ES-I3 (cell line): ENCODE data around the gene IL20.
"Not testable (repeated sequence)": the region's sequence is repeated elsewhere in the genome, so short reads cannot be mapped to it uniquely, and the experiment has no call there.

Experiments used
- H3K36me3 ChIP-seq: 2 replicates; pipeline ENCODE4 v1.6.1; 2013; ENCODE audit warnings: mild to moderate bottlenecking, low read length, control low read depth, moderate library complexity; ENCODE audit not compliant: insufficient read depth
- H3K4me1 ChIP-seq: 2 replicates; pipeline ENCODE4 v1.6.1; 2013; ENCODE audit warnings: mild to moderate bottlenecking, control low read depth, low read length; ENCODE audit not compliant: insufficient read depth
- H3K9ac ChIP-seq: 2 replicates; pipeline ENCODE4 v1.6.1; 2013; ENCODE audit warnings: low read depth, mild to moderate bottlenecking, low read length, moderate library complexity
- H3K9me3 ChIP-seq: 2 replicates; pipeline ENCODE4 v1.6.1; 2013; ENCODE audit warnings: mild to moderate bottlenecking, low read length, moderate library complexity; ENCODE audit not compliant: control insufficient read depth, insufficient read depth

Gene IL20

DNA sequence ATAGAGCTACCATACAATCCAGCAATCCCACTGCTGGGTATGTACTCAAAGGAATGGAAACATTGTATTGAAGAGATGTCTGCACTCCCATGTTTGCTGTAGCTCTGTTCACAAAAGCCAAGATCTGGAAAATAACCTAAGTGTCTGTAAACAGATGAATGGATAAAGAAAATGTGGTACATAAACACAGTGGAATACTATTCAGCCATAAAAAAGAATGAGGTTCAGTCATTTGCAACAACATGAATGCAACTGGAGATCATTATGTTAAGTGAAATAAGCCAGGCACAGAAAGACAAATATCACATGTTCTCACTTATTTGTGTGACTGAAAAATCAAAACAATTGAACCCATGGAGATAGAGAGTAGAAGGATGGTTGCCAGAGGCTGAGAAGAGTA is 11.7 kb upstream of the IL20 start:
- H3K9ac ChIP-seq, H3K36me3 ChIP-seq, H3K9me3 ChIP-seq, H3K4me1 ChIP-seq: not testable (repeated sequence)

DNA sequence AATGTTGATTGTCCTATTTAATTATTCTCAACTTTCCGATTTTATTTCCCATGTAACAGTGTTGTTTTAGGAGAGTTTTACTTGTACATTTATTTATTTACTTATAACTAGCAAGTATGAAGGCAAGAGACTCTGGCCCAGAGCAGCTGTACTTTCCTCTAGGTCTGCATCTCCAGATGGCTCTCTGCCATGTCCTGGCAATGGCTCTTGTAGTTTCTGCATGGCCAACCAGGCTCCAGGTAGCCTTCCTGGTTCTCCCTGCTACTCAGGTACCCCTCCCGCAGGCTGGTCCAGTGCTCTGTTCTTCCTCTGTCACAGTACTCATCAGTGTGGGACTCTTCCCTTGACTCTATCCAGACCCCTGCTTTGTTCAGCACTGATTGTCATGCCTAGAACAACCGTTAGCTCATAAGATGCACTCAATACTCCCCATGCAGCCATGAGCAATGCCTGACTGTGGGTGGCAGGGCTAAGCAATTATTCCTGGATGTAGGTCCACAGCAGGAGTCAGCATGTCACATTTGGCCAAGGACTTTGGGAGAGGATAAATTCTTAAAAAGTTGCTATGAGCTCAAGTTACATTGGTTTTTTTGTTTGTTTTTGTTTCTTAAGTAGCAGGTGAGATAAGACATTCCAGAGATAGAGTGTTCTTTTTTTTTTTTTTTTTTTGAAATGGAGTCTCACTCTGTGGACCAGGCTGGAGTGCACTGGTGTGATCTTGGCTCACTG is 10.9 kb upstream of the IL20 start:
- Histone ChIP-seq H3K9me3 (no peaks in the 10 kb centered on the region; the same call in none of the 2 replicates), H3K4me1 (no peaks in the 10 kb centered on the region), H3K9ac (no peak overlapping the region), H3K36me3 (no peaks in the 10 kb centered on the region; the same call in 1 of the 2 replicates)

DNA sequence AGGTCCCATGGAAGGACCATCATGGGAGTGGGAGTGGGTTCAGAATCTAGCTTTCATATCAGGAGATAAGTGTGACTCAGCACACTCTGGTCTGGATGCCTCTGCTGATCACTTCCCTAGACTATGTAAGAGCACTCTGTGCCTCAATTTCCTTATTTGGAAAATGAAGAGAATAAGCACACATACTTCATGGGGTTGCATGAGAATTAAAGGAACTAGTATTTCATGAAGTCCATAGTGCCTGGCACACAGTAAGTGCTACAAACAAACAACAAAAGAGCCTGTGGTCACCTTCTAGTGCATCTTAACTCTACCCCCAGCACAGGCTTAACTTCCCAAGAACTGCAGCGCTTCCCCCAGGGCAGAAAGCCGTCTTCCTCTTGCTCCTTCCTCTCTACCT is 9.6 kb upstream of the IL20 start:
- Histone ChIP-seq H3K9me3 (no peaks in the 10 kb centered on the region; the same call in none of the 2 replicates), H3K4me1 (no peaks in the 10 kb centered on the region), H3K9ac (no peak overlapping the region), H3K36me3 (no peaks in the 10 kb centered on the region; the same call in 1 of the 2 replicates)

DNA sequence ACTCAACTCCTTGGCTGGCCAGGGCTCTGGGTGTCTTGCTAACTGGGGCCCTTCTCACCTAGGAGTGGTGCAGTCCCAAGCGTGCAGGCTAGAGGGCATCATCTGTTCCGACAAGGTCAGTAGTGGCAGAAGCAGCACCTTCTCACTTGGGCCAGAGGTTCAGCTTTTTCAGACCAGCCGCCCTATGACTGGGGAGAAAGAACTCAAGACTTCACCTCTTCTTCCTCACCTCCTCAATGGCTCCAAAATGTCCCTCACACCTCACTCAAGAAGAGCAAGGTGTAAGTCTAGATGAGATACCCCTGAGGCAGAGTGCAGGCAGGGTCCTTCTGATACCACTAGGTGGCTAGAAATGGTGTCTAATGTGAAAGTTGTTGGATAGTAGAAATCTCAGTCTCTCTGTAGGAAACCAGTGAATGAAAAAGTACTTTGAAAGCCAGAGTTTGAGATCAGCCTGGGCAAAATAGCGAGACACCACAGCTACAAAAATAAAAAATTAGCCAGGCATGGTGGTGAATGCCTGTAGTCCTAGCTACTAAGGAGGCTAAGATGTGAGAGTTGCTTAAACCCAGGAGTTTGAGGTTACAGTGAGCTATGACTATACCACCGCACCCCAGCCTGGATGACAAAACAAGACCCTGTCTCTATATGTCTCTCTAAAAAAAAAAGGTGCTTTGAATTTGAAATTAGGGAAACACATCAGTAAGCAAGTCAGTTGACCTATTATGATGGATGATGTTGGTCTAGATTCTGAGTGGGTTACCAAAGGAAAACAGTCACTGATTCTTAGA is 8.6 kb upstream of the IL20 start:
- Histone ChIP-seq H3K9me3 (no peaks in the 10 kb centered on the region; the same call in none of the 2 replicates), H3K4me1 (no peaks in the 10 kb centered on the region), H3K9ac (no peak overlapping the region), H3K36me3 (no peaks in the 10 kb centered on the region; the same call in 1 of the 2 replicates)

DNA sequence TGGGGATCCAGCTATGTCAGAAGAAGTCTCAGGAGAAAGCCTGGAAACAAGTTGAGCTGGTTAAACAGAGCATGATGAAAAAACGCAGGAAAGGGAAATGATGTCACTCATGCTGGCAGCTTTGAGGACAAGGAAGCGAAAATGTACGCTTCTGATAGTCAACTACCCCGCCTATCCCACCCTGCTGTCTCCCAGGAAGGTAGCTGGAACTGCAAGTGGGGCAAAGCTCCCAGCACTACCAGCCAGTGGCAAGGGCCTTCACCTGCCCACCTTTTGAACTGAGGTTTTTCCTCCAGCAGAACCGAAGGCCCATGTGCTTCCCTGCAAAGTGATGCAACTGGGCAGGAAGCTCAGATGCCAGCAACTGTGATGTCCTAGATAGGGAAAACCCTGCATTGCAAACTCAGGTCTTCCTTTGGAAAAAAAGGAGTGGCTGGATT is 6.3 kb upstream of the IL20 start:
- Histone ChIP-seq H3K36me3 (no peaks in the 10 kb centered on the region; the same call in 1 of the 2 replicates), H3K9ac (no peak overlapping the region), H3K4me1 (no peaks in the 10 kb centered on the region), H3K9me3 (no peaks in the 10 kb centered on the region)

DNA sequence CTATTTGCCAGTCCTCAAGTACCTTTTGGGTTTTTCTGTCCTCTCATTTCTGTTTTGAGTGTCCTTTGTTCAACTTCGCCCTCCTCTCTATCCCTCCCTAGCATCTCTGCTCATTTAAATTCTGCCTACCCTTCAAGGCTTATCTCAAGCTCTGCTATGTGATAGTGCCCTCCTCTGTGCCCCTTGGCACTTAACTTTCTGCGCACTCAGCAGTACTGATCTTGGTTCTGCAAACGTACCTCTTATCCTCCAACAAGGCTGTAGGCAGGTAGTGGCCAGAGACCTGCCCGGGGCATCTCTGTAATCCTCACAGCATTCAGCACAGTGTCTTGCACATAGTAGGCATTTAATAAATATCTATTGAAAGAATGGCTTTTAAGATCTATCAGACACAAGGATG is 5.3 kb upstream of the IL20 start:
- no peak overlapping the region for H3K9ac ChIP-seq
- H3K4me1 ChIP-seq: no peaks in the 10 kb centered on the region
- H3K9me3 ChIP-seq: no peaks in the 10 kb centered on the region
- H3K36me3 ChIP-seq: no peaks in the 10 kb centered on the region; the same call in 1 of the 2 replicates

DNA sequence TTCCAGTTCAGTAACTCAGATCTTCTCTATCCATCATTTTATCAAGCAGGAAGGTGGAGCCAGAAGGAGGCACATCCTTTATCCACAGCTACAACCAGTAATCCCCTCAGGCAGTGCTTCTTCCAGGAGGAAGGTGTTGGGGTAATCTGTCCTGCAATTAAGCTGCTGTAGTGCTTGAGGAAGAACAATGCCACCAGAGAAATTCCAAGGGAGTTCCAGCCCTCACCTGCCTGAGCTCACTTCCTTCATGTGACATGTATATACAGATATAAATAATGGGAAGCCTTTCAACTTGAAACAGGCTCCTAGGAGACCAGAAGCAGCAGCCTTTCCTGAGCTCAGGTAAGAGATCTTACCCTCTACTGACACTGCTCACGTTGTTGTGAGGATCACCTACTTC is 2.2 kb upstream of the IL20 start:
- H3K36me3 ChIP-seq: no peaks in the 10 kb centered on the region
- no peaks in the 10 kb centered on the region for H3K4me1 ChIP-seq
- no peak overlapping the region for H3K9ac ChIP-seq
- H3K9me3 ChIP-seq: no peaks in the 10 kb centered on the region

DNA sequence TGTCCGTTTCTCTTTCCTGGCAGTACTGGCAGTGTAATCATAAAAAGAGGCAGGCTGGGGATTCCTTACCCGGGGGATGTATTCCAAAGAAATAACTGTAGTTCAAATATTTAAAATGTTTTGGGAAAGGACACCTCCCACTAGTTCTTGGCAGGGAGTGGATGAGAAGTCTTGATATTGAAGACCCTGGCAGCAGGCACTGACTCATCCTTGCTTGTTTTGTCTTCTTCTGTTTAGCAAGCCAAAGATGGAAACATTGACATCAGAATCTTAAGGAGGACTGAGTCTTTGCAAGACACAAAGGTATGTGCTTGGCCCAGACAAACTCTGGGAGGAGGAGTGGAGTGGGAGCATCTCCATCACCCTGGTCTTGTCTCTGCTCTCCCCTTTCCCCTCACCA is 639 bp downstream of the IL20 start:
- no peak overlapping the region for H3K9ac ChIP-seq
- H3K4me1 ChIP-seq: no peaks in the 10 kb centered on the region
- H3K9me3 ChIP-seq: no peaks in the 10 kb centered on the region
- no peaks in the 10 kb centered on the region for H3K36me3 ChIP-seq

DNA sequence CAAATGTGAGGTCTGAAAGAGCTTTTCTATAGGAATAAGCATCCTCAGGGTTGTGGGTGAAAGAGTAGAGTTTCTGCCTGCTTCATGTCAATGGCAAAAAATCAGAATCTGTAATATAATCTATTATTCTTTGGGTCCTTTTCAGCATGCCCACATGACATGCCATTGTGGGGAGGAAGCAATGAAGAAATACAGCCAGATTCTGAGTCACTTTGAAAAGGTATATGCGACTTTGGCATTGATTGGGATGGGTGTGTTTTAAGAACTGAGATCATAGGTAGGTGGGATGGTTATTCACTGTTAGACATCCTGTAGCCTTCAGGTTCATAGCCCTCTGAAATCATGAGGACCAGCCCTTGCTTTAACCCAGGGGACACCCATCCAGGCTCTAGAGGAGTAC is 1.8 kb downstream of the IL20 start:
- Histone ChIP-seq H3K36me3 (no peaks in the 10 kb centered on the region), H3K4me1 (no peaks in the 10 kb centered on the region), H3K9me3 (no peaks in the 10 kb centered on the region)

DNA sequence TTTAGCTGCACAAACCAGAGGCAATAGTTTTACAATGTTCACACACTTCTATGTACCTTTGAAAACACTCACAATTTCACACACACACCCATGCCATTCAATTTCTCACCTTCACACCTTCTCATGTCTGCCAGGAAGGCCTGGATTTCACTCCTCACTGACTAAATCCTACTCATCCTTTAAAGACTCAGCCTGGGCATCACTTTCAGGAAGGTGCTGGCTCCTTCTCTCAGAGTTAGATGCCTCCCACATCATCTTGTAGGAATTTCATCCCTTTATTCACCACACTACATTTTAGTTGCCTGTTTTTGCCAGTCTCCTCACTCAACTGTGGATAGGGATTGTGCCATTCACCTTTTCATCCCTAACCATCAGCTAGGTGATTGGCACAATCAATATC is 2.3 kb downstream of the IL20 start:
- Histone ChIP-seq H3K36me3 (no peaks in the 10 kb centered on the region), H3K4me1 (no peaks in the 10 kb centered on the region), H3K9me3 (no peaks in the 10 kb centered on the region), H3K9ac (no peak overlapping the region)

More for the DNA sequence above, 1.8 kb downstream of the IL20 start:
- no peak overlapping the region for H3K9ac ChIP-seq

DNA sequence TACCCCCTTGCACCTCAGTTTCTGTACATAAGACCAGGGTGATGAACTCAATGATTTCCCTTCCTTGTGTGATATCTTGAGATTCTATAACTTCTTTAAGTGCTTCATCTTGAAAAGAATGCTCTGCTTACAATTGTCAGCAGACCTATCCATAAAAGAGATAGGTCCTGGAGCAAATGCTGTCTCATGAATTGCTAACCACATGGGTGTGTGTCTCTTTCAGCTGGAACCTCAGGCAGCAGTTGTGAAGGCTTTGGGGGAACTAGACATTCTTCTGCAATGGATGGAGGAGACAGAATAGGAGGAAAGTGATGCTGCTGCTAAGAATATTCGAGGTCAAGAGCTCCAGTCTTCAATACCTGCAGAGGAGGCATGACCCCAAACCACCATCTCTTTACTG is 2.8 kb downstream of the IL20 start:
- Histone ChIP-seq H3K9me3 (no peaks in the 10 kb centered on the region), H3K4me1 (no peaks in the 10 kb centered on the region), H3K9ac (no peak overlapping the region), H3K36me3 (no peaks in the 10 kb centered on the region)

DNA sequence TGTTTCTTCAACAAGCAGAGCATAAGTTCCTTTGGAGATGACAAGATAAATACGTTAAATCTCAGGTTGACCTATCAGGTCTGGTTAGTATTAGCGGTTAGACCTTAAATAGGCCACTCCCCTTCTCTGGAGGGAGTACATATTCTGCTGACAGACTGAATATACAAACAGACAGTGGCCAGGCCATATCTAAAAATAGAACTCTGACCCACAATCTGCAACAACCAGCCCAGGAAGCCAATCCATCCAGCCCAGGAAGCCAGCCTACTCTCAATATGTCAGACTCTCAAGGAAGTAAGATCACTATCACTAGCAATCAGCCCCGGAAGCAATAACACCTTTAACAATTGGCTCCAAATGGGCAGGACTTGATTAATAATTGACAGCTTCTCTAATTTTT is 6.7 kb downstream of the IL20 start:
- H3K9me3 ChIP-seq: no peaks in the 10 kb centered on the region
- H3K4me1 ChIP-seq: no peaks in the 10 kb centered on the region
- H3K9ac ChIP-seq: no peak overlapping the region
- no peaks in the 10 kb centered on the region for H3K36me3 ChIP-seq

DNA sequence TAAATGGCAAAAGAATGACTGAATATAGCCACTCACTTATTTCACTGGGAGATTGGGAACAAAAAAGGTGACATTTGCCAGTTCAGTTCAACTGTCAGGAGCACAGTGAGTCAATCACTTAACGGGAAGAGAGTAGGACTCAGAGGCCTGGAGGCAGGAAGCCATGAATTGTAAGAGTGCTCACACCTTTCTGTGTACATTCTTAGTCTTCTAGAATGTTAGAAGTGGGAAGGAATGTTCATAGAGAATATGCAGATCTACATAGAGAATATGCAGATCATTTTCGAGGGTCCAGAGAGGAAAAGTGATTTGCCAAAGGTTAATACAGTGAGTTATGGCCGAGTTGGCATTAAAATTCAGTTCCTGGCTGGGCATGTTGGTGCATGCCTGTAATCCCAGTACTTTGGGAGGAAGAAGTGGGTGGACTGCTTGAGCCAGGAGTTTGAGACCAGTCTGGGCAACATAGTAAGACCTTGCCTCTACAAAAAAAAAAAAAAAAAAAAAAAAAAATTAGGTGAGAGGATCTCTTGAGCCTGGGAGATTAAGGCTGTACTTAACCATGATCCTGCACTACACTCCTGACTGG is 8.3 kb downstream of the IL20 start:
- 0 out of 2 replicates have a peak, but pooled peaks cover 4% of the 10 kb centered on the region for H3K9me3 ChIP-seq
- no peaks in the 10 kb centered on the region for H3K36me3 ChIP-seq
- no peaks in the 10 kb centered on the region for H3K4me1 ChIP-seq

DNA sequence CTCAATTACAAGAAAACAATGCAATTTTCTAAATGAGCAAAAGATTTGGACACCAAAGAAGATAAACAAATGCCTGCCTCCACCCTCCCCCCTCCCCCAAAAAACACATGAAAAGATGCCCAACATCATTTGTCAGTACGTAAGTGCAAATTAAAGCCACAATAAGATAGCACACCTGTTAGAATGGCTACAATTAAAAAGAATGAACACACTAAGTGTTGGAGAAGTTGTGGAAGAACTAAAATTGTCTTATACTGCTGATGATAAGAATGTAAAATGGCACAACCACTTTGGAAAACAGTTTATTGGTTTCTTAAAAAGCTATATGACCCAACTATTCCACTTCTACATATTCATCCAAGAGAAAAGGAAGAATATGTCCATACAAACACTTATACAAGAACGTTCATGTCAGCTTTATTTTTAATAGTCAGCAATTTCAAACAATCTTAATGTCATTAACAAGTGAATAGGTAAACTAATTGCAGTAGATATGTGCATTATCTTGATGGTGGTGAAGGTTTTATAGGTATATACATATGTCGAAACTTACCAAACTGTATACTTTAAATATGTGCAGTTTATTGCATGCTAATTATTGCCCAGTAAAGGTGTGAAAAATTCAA is 10.4 kb downstream of the IL20 start:
- Histone ChIP-seq H3K36me3 (no peaks in the 10 kb centered on the region), H3K9ac (no peak overlapping the region), H3K9me3 (0 out of 2 replicates have a peak, but pooled peaks cover 4% of the 10 kb centered on the region), H3K4me1 (no peaks in the 10 kb centered on the region)

More for the DNA sequence above, 8.3 kb downstream of the IL20 start:
- H3K9ac ChIP-seq: no peak overlapping the region
